Activated T-helper 17 cell treated with anti-CD3 and anti-CD28 coated beads, Interleukin-2, amount 50 U/mL, for 72 hours (primary cell): ENCODE measurements around the gene KCTD20. TPM values are rescaled to one million over a fixed set of nuclear protein-coding genes. Genes with fewer than 3 reads are reported as not detected.

Source experiments
- ATAC-seq: fragments of 150-1000 bp; cut with Tn5 transposase; replicated peaks from 2 replicates; pipeline ENCODE4 v1.10.0; 2021; ENCODE audit warnings: mild to moderate bottlenecking, moderate library complexity
- H3K27ac Mint-ChIP-seq: one replicate; pipeline ENCODE4 v1.8.0; 2022; ENCODE audit warnings: mixed read lengths
- H3K27me3 Mint-ChIP-seq: one replicate; pipeline ENCODE4 v1.8.0; 2022; ENCODE audit warnings: mixed read lengths
- H3K36me3 Mint-ChIP-seq: one replicate; pipeline ENCODE4 v1.8.0; 2022; ENCODE audit warnings: low read depth, mild to moderate bottlenecking, mixed read lengths
- H3K4me1 Mint-ChIP-seq: one replicate; pipeline ENCODE4 v1.8.0; 2022; ENCODE audit warnings: mixed read lengths
- H3K4me3 Mint-ChIP-seq: one replicate; pipeline ENCODE4 v1.8.0; 2022; ENCODE audit warnings: mild to moderate bottlenecking, mixed read lengths
- H3K9me3 Mint-ChIP-seq: one replicate; pipeline ENCODE4 v1.8.0; 2022; ENCODE audit warnings: mixed read lengths
- total RNA-seq, 2 donors: library from RNA; stranded (reverse); gene quantifications; one replicate each; pipeline ENCODE4 v1.2.3, GENCODE V29; 2022

Gene KCTD20
- total RNA-seq, 2 donors from 2014 or later = 41.1 to 57.6 TPM

- no peak for ATAC-seq
- no peak overlapping the region for H3K4me3 Mint-ChIP-seq
- peak overlapping the region; percentile 75 for H3K27ac Mint-ChIP-seq
- H3K27me3 Mint-ChIP-seq = no peaks in the 10 kb centered on the region
- peaks cover 87% of the 10 kb centered on the region for H3K36me3 Mint-ChIP-seq
- peaks cover 10% of the 10 kb centered on the region for H3K4me1 Mint-ChIP-seq
- H3K9me3 Mint-ChIP-seq = no peaks in the 10 kb centered on the region
Observed at GRCh38 chr6:36493319-36493718, 50.5 kb downstream of the KCTD20 start.

DNA sequence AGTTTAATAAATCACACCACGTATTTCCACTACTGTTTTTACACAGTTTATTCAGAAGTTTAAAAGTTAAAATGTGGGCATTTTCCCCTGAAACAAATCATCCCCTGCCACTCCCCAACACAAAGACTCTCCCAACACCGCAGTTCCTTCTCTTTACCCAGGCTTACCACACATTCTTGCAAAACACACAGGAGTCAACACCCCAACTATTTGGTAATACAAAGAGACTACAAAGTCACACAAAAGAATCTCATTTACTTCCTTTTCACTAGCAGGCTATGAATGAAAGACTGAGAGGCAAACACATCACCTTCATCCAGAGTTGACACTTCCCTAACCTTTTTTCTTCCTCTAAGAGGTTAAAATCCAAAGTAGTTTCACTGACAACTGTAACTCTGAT lies 51.1 kb downstream of the KCTD20 start:
- Mint-ChIP-seq H3K36me3 (peaks cover 87% of the 10 kb centered on the region), H3K27me3 (no peaks in the 10 kb centered on the region), H3K27ac (peak overlapping the region; percentile 75), H3K9me3 (no peaks in the 10 kb centered on the region), H3K4me3 (no peak overlapping the region), H3K4me1 (peaks cover 10% of the 10 kb centered on the region)
- no peak for ATAC-seq

GRCh38 chr6:36495086-36495485 lies 52.3 kb downstream of the KCTD20 start:
- Mint-ChIP-seq H3K36me3 (peaks cover 87% of the 10 kb centered on the region), H3K9me3 (no peaks in the 10 kb centered on the region), H3K27ac (peak overlapping the region; percentile 33), H3K27me3 (no peaks in the 10 kb centered on the region), H3K4me1 (peaks cover 10% of the 10 kb centered on the region), H3K4me3 (no peak overlapping the region)
- ATAC-seq = no peak

DNA sequence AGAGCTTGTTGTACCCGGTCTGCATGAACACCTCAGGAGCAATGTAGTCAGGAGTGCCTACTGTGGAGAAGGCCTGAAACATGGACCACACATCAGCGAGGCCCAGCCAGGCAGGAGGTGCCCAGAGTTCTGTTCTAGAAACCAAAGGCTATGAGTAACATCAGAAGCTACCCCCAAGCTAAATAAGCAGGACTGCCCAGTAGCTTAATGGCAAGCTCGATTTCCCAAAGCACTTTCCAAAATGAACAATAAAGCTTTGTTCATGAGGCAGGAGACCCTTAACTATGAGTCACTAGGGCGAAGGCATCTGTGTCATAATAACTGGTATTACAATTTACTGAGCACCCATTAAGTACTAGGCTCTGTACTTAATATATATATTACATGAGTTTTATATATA lies 57.1 kb downstream of the KCTD20 start:
- H3K27ac Mint-ChIP-seq = peak overlapping the region; percentile 16
- H3K9me3 Mint-ChIP-seq = no peaks in the 10 kb centered on the region
- peaks cover under 1% of the 10 kb centered on the region for H3K4me1 Mint-ChIP-seq
- no peak for ATAC-seq
- peaks cover 91% of the 10 kb centered on the region for H3K36me3 Mint-ChIP-seq
- H3K4me3 Mint-ChIP-seq = no peak overlapping the region
- no peaks in the 10 kb centered on the region for H3K27me3 Mint-ChIP-seq

DNA sequence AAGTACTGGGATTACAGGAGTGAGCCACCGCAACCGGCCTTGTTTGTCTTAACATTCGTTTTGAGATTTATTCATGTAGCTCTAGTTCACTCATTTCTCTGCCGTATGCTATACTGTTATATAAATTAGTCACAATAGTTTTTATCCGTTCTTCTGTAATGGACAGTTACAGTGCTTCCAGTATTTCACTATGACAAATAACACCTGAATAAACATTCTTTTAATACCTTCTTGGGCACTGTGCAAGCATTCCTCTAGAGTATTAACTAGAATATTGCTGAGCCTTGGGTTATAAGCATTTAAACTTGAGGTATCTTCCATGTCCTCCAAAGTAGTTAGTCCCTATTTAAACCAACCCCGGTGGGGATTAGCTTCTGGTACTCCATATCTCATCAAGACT lies 58.9 kb downstream of the KCTD20 start:
- Mint-ChIP-seq H3K27me3 (no peaks in the 10 kb centered on the region), H3K9me3 (no peaks in the 10 kb centered on the region), H3K36me3 (peaks cover 91% of the 10 kb centered on the region), H3K27ac (peak overlapping the region; percentile 35), H3K4me3 (no peak overlapping the region), H3K4me1 (peaks cover 16% of the 10 kb centered on the region)
- ATAC-seq = peak; percentile 29

GRCh38 chr6:36504181-36504580 lies 61.4 kb downstream of the KCTD20 start:
- Mint-ChIP-seq H3K4me1 (peaks cover 25% of the 10 kb centered on the region), H3K4me3 (no peak overlapping the region), H3K9me3 (no peaks in the 10 kb centered on the region), H3K27me3 (no peaks in the 10 kb centered on the region), H3K27ac (peak overlapping the region; percentile 88), H3K36me3 (peaks cover 67% of the 10 kb centered on the region)
- ATAC-seq = no peak

DNA sequence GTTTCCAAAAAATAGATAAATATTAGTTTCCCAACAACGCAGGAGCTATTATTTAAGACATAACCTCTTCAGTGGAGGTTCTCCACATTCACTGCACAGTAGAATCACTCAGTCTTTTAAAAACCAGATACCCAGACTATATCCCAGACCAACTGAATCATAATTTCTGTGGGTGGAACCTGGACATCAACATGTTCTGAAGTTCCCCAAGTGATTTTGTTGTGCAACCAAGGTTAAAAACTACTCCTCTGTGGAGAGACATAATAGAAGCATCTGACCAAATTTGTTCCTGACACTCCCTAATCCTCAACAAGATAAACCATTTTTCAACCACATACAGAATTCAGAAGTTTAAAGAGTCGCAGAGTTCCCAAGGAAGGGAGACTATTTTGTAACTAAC lies 62.2 kb downstream of the KCTD20 start:
- H3K4me3 Mint-ChIP-seq = no peak overlapping the region
- H3K27me3 Mint-ChIP-seq = no peaks in the 10 kb centered on the region
- no peak for ATAC-seq
- no peaks in the 10 kb centered on the region for H3K9me3 Mint-ChIP-seq
- H3K27ac Mint-ChIP-seq = peak overlapping the region; percentile 88
- H3K4me1 Mint-ChIP-seq = peaks cover 25% of the 10 kb centered on the region
- peaks cover 59% of the 10 kb centered on the region for H3K36me3 Mint-ChIP-seq

DNA sequence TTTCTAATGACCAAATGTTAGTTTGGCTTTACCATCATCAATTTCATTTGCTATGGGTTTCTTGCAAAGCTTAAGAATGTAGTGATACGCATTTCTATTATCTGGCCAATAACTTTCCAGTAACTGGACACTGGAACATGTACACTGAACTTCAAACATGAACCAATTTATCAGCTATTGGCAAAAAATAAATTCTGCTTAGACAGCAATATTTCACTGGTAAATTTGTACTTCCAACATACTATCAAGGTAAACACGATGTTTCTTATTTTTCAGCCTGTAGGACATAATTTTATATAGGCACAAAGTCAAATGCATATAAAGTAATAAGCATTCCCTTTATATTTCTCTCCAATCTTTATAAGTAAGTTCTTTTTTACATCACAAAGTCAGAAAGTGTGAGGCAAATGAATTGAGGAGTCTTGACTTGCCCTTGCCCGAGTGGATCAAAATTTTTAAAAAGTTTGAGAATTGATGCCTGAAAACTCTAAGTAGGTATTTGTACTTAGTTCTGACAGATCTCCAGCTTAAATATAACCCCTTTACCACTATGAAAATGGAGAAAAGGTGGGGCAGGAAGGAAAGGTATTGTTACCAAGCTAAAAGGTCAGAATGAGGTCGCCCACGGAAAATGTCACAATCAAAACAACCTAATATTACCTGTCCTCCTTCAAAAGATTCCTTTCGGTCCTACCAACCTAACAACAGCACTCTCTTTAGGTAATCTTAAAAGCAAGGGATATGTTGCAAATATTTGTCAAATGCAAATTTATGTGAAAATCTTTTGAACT lies 63.1 kb downstream of the KCTD20 start:
- Mint-ChIP-seq H3K4me1 (peaks cover 25% of the 10 kb centered on the region), H3K4me3 (peak overlapping the region; percentile 58), H3K27me3 (no peaks in the 10 kb centered on the region), H3K36me3 (peaks cover 61% of the 10 kb centered on the region), H3K9me3 (no peaks in the 10 kb centered on the region), H3K27ac (peak overlapping the region; percentile 88)
- ATAC-seq = peak; percentile 52

DNA sequence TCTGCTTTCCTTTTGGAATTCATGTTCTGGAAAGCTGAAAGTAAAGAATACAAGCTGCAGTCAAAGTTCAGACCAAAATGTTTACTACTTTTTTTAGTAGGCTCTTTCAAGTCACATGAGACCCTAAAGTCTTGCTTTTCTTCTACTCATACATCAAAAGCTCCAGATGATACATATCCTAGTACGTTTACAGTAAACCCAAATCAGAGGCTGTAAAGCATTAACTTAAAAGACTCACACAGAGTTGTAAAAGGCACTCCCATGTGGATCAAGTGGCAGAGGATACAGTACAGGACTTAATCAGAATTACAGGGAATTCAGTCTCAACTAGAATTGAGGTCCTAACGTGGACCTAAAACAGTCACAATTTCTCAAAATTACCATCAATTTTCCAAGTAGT lies 63.8 kb downstream of the KCTD20 start:
- Mint-ChIP-seq H3K9me3 (no peaks in the 10 kb centered on the region), H3K4me1 (peaks cover 25% of the 10 kb centered on the region), H3K36me3 (peaks cover 65% of the 10 kb centered on the region), H3K27ac (peak overlapping the region; percentile 88), H3K27me3 (no peaks in the 10 kb centered on the region), H3K4me3 (peak overlapping the region; percentile 58)
- peak; percentile 56 for ATAC-seq

- Mint-ChIP-seq H3K4me1 (peaks cover 25% of the 10 kb centered on the region), H3K36me3 (peaks cover 65% of the 10 kb centered on the region), H3K9me3 (no peaks in the 10 kb centered on the region), H3K27me3 (no peaks in the 10 kb centered on the region), H3K27ac (no peak overlapping the region), H3K4me3 (no peak overlapping the region)
- ATAC-seq = no peak
Observed at GRCh38 chr6:36508532-36508931, 65.7 kb downstream of the KCTD20 start.

DNA sequence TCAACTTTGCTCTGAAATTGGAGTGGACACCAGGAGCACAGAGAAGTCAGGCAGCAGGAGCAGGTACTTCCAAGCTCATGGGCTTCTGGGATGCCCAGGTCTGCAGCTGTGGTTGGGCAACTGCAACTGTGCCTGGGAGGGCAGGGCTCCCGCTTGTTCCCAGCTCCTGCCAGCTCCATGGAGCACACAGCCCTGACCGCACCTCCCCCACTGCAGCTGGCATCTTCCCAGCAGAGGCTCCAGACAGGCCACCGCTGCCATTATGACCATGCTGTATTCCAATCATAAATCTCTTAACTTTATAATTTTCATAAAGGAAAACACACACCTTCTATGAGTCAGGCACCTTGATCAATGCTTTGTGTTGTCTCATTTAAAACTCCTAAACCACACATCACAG lies 67.6 kb downstream of the KCTD20 start:
- no peaks in the 10 kb centered on the region for H3K9me3 Mint-ChIP-seq
- H3K27ac Mint-ChIP-seq = peak overlapping the region; percentile 20
- no peak for ATAC-seq
- H3K4me1 Mint-ChIP-seq = peaks cover 20% of the 10 kb centered on the region
- no peak overlapping the region for H3K4me3 Mint-ChIP-seq
- H3K27me3 Mint-ChIP-seq = no peaks in the 10 kb centered on the region
- H3K36me3 Mint-ChIP-seq = peaks cover 66% of the 10 kb centered on the region

DNA sequence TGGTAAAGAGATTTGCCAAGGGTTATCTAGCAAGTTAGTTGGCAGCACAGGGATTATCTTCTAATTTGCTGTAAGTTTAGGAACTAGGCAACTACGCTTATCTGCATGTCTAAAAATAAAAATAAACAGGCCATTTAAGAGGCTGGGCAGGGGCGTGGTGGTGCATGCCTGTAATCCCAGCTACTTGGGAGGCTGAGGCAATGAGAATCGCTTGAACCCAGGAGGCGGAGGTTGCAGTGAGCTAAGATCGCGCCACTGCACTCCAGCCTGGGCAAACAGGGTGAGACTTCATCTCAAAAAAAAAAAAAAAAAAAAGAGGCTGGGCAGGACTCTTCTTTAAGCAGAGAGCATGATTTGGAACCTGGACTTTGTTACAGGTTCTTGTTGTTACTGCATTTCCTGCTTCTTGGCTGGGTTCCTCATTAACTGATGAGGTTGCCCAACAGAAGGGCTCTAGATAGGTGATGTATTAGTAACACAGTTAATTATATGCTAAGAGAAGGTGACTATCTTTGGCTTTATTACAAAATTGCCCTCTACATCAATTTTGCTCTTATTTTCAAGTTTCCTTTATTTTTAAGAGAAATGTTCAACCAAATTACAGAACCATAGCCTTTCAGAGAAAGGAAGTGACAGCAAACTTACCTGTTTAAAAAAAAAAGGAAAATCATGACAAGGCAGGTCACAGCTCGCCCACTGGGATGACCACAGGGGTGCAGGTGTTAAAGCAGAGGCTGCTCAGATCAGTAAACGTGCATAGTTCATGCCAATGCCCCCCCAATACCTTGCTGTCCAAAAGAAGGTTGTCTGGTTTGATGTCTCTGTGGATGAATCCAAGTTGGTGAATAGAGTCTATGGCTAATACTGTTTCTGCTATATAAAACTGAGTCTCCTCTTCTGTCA lies 72.0 kb downstream of the KCTD20 start:
- Mint-ChIP-seq H3K4me3 (no peak overlapping the region), H3K27me3 (no peaks in the 10 kb centered on the region), H3K9me3 (no peaks in the 10 kb centered on the region), H3K27ac (peak overlapping the region; percentile 22), H3K4me1 (no peaks in the 10 kb centered on the region), H3K36me3 (peaks cover 95% of the 10 kb centered on the region)
- ATAC-seq = no peak

GRCh38 chr6:36515844-36516243 lies 73.0 kb downstream of the KCTD20 start:
- H3K27me3 Mint-ChIP-seq = no peaks in the 10 kb centered on the region
- no peak for ATAC-seq
- H3K27ac Mint-ChIP-seq = no peak overlapping the region
- no peaks in the 10 kb centered on the region for H3K4me1 Mint-ChIP-seq
- peaks cover 99% of the 10 kb centered on the region for H3K36me3 Mint-ChIP-seq
- no peak overlapping the region for H3K4me3 Mint-ChIP-seq
- no peaks in the 10 kb centered on the region for H3K9me3 Mint-ChIP-seq

GRCh38 chr6:36516559-36516958 lies 73.8 kb downstream of the KCTD20 start:
- H3K27me3 Mint-ChIP-seq = no peaks in the 10 kb centered on the region
- no peaks in the 10 kb centered on the region for H3K4me1 Mint-ChIP-seq
- H3K9me3 Mint-ChIP-seq = no peaks in the 10 kb centered on the region
- peaks cover 99% of the 10 kb centered on the region for H3K36me3 Mint-ChIP-seq
- no peak for ATAC-seq
- no peak overlapping the region for H3K4me3 Mint-ChIP-seq
- H3K27ac Mint-ChIP-seq = no peak overlapping the region

DNA sequence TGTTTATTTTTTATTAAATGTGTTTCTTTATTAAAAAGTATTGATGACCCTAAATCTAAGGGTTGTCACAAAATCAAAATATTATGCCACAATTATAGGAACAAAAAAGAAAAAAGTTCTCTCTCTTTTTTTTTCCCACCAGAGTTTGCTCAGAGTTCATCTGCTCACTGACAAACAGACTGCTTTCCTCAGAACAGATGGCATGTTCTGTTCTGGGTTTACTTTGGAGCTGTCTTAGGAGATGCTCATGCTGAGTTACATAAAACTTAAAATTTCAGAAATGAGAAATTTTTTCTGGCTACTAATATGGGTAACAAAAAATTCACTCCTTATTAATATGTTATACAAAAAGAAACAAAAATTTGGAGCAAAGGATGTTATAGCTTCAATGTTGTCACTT lies 74.2 kb downstream of the KCTD20 start:
- H3K27me3 Mint-ChIP-seq = no peaks in the 10 kb centered on the region
- H3K36me3 Mint-ChIP-seq = peaks cover 99% of the 10 kb centered on the region
- H3K4me1 Mint-ChIP-seq = no peaks in the 10 kb centered on the region
- peak overlapping the region; percentile 46 for H3K27ac Mint-ChIP-seq
- H3K4me3 Mint-ChIP-seq = no peak overlapping the region
- ATAC-seq = no peak
- no peaks in the 10 kb centered on the region for H3K9me3 Mint-ChIP-seq
